Breast epithelium (tissue), 4 donors: ENCODE measurements around the gene MLC1. TPM values are rescaled to one million over a fixed set of nuclear protein-coding genes. Genes with fewer than 3 reads are reported as not detected.

ENCODE experiments used
- DNase-seq, 2 donors: peaks; one replicate each; pipeline ENCODE4 v3.0.0-alpha.2; 2019; ENCODE audit warnings: low spot score in 2 of 2
- H3K27ac ChIP-seq, 2 donors: fragments of 200-600 bp; sonication (generic) in 1 of 2; one replicate each; pipeline ENCODE4 v1.5.1; 2016 to 2019; ENCODE audit warnings: mild to moderate bottlenecking in 1 of 2
- H3K27me3 ChIP-seq, 2 donors: fragments of 200-600 bp; sonication (generic) in 1 of 2; one replicate each; pipeline versions ENCODE4 v1.5.1 to v1.6.0; 2017 to 2019; ENCODE audit warnings: control low read depth in 1 of 2, mild to moderate bottlenecking in 1 of 2
- H3K36me3 ChIP-seq: fragments of 200-600 bp; one replicate; pipeline ENCODE4 v1.5.1; 2019
- H3K4me1 ChIP-seq, 2 donors: fragments of 200-600 bp; sonication (generic); one replicate each; pipeline ENCODE4 v1.5.1; 2016 to 2019; ENCODE audit warnings: control low read depth in 1 of 2
- H3K4me3 ChIP-seq, 3 donors: fragments of 200-600 bp; sonication (generic); 1 replicate in 2 of 3; 2 replicates in 1 of 3; pipeline ENCODE4 v1.5.1; 2016 to 2019; ENCODE audit warnings: mild to moderate bottlenecking in 3 of 3, moderate library complexity in 2 of 3
- H3K9me3 ChIP-seq, 2 donors: fragments of 200-600 bp; sonication (generic) in 1 of 2; one replicate each; pipeline ENCODE4 v1.5.1; 2016 to 2019; ENCODE audit warnings: control low read depth in 1 of 2
- CTCF ChIP-seq, 3 donors: fragments of 450-650 bp; IDR thresholded peaks; one replicate each; pipeline ENCODE4 v1.5.1; 2016 to 2017; ENCODE audit warnings: antibody characterized with exemption in 3 of 3, mild to moderate bottlenecking in 3 of 3, moderate library complexity in 3 of 3
- POLR2A ChIP-seq: fragments of 450-650 bp; IDR thresholded peaks from one replicate; pipeline ENCODE4 v1.6.1; 2016; ENCODE audit warnings: antibody characterized with exemption, mild to moderate bottlenecking, moderate library complexity
- POLR2AphosphoS5 ChIP-seq, 3 donors: sonication (generic); formaldehyde crosslinking; IDR thresholded peaks; one replicate each; pipeline ENCODE4 v1.6.1; 2017; ENCODE audit warnings: antibody characterized with exemption in 3 of 3
- intact Hi-C: fragments of 100-400 bp; cut with DNase I; formaldehyde crosslinking; loops from one replicate; pipeline ENCODE4 v1.15.1; 2023; ENCODE audit warnings: low total_unique reads
- total RNA-seq, 3 donors: library from RNA; depleted of rRNA; stranded (reverse); fragments of >200 nt; gene quantifications; one replicate each; pipeline ENCODE4 v1.1.0, GENCODE V29; 2016

The MLC1 gene
- total RNA-seq, 3 donors from 2014 or later = 0.15 TPM; not detected in 2

GRCh38 chr22:50041361-50042065 is 43.7 kb downstream of the MLC1 start:
- no peak overlapping the region for H3K4me3 ChIP-seq
- TF ChIP-seq POLR2A = no peak
- no peak for TF ChIP-seq POLR2AphosphoS5 (IDR thresholded peaks at IDR 0.05)
- no peak for TF ChIP-seq CTCF (IDR thresholded peaks at IDR 0.05)
- no peak for DNase-seq
- no peaks in the 10 kb centered on the region for H3K4me1 ChIP-seq
- H3K27ac ChIP-seq = no peak overlapping the region
- H3K27me3 ChIP-seq = peaks cover 0 to 21% of the 10 kb centered on the region in 2 donors
- no peaks in the 10 kb centered on the region for H3K36me3 ChIP-seq
- peaks cover 6 to 15% of the 10 kb centered on the region in 2 donors for H3K9me3 ChIP-seq
- intact Hi-C loops = no loop called here

- TF ChIP-seq POLR2AphosphoS5 (IDR thresholded peaks at IDR 0.05) (no peak), POLR2A (no peak), CTCF (IDR thresholded peaks at IDR 0.05) (no peak)
- no peak for DNase-seq
- no peak overlapping the region for H3K27ac ChIP-seq
- intact Hi-C loops = no loop called here
- no peaks in the 10 kb centered on the region for H3K4me1 ChIP-seq
- H3K4me3 ChIP-seq = no peak overlapping the region
- H3K27me3 ChIP-seq = peaks cover 0 to 13% of the 10 kb centered on the region in 2 donors
- H3K36me3 ChIP-seq = no peaks in the 10 kb centered on the region
- H3K9me3 ChIP-seq = peaks cover 6 to 15% of the 10 kb centered on the region in 2 donors
Measured at GRCh38 chr22:50040717-50041116, 44.5 kb downstream of the MLC1 start.

GRCh38 chr22:50039669-50040443 is 45.4 kb downstream of the MLC1 start:
- Histone ChIP-seq H3K9me3 (peaks cover 6 to 15% of the 10 kb centered on the region in 2 donors), H3K4me3 (no peak overlapping the region), H3K27ac (no peak overlapping the region), H3K4me1 (no peaks in the 10 kb centered on the region), H3K36me3 (no peaks in the 10 kb centered on the region), H3K27me3 (peaks cover 0 to 7% of the 10 kb centered on the region in 2 donors)
- intact Hi-C loops = no loop called here
- no peak for TF ChIP-seq CTCF (IDR thresholded peaks at IDR 0.05)
- no peak for TF ChIP-seq POLR2AphosphoS5 (IDR thresholded peaks at IDR 0.05)
- no peak for TF ChIP-seq POLR2A
- no peak for DNase-seq

- DNase-seq = no peak
- TF ChIP-seq POLR2A (no peak), POLR2AphosphoS5 (IDR thresholded peaks at IDR 0.05) (no peak), CTCF (IDR thresholded peaks at IDR 0.05) (no peak)
- Histone ChIP-seq H3K27me3 (peaks cover 0 to 16% of the 10 kb centered on the region in 2 donors), H3K27ac (no peak overlapping the region), H3K4me3 (no peak overlapping the region), H3K4me1 (no peaks in the 10 kb centered on the region), H3K36me3 (no peaks in the 10 kb centered on the region), H3K9me3 (peaks cover 6 to 15% of the 10 kb centered on the region in 2 donors)
- intact Hi-C loops = no loop called here
Measured at GRCh38 chr22:50035976-50036724, 49.1 kb downstream of the MLC1 start.
